ENCODE measurements around the gene SOCS1.
"Not testable (repeated sequence)": the region's sequence is repeated elsewhere in the genome, so short reads cannot be mapped to it uniquely, and the experiment has no call there.

Gene SOCS1, protein sequence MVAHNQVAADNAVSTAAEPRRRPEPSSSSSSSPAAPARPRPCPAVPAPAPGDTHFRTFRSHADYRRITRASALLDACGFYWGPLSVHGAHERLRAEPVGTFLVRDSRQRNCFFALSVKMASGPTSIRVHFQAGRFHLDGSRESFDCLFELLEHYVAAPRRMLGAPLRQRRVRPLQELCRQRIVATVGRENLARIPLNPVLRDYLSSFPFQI
- 17.7 to 34.5 reads per million in 2 donors for total RNA-seq

DNA sequence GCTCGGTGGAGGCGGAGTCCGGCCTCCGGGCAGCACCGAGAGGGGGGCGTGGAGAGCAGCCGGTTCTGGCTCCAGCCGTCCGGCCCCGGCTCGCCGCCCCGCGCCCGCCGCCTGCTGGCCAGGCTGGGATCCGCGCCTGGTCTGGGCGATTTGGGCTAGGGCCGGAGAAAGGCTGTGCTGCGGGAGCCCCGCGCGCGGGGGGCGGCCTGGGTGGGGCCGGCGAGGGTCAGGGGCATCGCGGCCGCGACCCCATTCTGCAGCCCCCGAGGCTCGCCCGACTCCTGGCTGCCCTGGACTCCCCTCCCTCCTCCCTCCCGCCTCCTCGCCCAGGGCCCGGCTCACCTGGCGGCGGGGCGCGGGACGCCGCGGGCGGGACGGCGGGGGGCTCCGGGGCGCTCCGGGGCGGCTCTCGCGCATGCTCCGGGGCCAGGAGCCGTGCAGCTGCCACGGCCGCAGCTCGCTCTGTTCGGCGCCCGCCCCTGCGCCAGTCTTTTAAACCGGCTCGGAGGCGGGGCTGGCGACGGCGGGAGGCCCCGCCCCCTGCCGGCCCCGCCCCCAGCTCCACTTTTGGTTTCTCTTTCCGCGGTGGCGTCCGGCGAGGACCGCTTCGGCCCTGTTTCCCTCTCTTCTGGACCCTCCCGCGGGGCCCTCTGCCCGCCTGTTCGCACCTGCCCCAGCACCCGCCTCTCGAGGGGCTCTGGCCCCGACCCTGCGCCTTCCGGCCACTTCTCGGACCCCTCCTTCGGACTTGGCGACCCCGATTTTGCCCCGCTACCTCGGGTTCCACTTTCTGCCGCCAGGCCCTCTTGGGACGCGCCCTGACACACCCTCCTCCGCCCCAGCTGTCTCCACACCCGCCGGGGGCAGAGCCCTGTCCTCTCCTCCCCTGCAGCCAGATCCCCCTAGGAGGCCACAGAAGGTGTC is at the start of gene SOCS1:
TSS of gene SOCS1 (minus strand) at position 468 of the 924 bp plus-strand sequence. CDS start 726 bp downstream, outside the sequence.
- peak; percentile 79 for DNase-seq

DNA sequence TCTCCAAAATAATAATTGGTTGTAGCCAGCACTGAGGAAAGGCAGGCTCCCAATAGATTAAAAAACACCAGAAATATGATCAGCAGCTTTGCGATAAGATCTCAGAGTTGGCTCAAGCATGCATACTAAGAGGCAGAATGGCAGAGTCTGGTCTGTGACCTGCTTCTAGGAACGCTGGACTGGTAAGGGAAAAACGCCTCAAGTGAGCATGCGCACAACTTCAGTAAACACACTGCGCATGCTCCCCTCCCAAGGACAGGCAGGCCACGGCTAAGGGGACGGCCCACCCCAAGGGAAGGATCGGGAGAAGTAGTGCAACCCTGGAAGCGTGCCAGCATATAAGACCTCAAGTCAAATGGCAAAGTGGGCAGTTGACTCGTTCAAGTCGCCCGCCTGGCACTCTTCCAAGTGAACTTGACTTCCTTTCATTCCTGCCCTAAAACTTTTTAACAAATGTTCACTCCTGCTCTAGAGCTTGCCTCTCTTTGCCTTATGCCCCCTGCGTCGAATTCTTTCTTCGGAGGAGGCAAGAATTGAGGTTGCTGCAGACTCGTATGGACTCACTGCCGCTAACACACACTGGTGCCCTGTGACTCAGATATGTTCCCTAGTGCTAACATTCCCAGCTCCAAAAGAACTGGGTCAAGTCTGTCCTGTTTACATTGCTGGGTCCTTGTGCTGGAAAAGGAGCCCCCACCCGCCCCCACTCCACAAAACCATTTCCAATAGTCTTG is 47.6 kb upstream of the SOCS1 start:
- no peak for DNase-seq

DNA sequence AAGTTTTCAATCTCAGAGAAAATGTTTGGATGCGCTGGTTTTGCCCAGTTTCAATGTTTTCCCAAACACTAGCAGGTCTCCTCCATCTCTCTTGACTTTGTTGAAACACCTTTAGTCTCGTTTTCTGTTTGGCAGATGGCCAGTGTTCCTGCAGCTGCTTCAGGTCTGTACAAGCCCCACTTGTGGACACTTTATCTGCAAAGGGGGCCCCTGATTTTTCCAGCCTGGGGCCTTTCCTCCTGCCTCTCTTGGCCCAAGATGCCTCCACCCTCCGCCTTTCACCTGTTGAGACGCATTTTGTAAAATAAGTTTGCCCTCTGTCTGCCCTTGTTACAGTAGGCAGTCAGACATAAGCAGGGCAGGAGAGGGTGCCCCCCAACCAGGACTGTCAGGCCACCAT is 47.0 kb upstream of the SOCS1 start:
- DNase-seq, result no peak

DNA sequence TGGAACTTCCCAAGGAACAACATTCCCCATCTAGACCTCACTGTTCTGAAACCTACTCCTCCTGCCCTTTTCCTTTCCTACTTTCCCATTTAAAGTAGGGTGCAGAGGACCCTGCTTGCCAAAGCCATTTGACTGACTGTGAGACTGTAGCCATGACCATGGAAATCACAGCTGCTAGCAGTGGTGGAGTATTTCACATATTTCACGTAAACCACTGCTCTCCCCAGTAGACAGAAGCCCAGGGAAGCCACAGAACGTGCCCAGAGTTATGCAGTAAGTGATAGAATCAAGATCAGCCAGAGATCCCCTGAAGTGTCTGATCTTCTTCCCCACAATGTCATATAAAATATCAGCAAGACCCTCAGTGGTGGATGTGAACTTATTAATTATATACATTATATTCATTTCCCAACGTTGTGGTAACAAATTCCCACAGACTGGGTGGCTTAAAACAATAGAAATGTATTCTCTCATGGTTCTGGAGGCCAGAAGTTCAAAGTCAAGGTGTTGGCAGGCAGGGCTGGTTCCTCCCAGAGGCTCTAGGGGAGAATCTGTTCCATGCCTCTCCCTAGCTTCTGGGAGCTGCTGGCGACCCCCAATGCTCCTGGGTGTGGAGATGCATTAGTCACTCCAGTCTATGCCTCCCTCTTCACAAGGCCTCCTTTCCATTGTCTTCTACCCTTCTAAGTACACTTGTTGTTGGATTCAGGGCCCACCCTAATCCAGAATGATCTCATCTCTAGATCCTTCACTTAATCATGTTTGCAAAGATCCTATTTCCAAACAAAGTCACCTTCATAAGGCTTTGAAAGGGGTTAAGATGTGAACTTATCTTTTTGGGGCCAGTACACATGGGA is 45.9 kb upstream of the SOCS1 start:
- no peak for DNase-seq

DNA sequence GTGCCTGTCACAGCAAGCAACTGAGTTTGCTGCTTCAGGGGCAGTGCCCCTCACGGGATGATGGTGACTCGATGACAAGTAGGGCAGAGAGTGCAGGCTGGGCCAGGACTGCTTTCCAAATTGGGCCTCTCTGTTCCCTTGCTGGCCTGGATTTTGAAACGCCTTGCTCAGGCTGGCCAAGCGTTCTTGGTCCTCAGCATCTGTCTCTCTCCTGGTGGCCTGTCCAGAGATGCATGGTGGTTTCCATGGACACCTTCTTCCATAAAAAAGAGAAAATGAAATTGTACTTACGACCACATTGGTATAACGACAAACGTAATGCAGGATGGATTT is 44.5 kb upstream of the SOCS1 start:
- no peak for DNase-seq

DNA sequence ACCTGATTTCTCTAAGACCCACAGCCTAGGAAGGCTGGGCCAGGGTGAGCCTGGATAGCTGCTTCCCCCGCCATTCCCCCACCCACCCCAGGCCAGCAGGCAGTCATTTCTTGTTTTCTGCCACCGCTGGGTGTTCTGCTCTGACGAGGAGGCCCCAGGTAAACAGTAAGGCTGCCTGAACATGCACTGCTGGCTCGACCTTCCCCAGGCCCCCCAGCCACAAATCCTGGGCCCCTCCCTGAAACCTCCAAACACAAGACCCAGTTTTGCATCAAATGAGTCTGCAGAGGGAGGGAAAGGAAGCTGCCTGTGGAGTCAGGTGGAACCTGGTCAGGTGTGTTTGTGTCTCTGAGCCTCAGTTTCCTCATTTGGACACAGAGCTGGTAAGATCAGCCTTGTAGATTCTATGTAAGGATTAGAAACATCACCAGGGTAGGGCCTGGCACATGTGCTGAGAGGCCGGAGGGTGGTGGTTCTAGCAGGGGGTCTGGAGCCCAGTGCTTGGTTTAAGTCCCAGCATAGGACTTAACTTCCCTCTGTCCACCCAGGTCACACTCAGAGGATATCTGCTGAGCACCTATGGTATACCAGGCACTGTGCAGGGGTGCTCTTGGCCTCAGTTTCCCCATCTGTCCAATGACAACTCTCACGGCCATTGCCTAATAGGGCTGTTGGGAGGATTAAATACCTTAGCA is 44.0 kb upstream of the SOCS1 start:
- no peak for DNase-seq

DNA sequence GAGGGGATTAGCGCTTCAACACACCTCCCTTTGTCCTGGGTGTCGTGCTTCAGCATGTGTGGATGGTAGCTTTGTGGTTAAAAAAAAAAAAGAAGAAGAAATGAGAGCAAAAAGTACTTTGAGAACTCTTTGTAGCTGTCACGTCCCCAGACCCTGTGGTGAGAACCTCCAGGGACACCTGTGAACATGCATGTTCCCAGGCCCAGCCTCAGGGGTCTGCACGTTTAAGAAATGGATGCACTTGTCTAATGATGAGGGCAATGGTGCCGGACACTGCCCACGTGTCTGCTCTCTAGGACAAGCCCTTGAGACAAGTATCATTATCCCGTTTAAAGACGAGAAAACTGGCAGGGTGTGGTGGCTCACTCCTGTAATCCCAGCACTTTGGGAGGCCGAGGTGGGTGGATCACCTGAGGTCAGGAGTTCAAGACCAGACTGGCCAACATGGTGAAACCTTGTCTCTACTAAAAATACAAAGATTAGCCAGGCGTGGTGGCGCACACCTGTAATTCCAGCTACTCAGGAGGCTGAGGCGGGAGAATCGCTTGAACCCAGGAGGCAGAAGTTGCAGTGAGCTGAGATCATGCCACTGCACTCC is 43.0 kb upstream of the SOCS1 start:
- not testable (repeated sequence) for DNase-seq

DNA sequence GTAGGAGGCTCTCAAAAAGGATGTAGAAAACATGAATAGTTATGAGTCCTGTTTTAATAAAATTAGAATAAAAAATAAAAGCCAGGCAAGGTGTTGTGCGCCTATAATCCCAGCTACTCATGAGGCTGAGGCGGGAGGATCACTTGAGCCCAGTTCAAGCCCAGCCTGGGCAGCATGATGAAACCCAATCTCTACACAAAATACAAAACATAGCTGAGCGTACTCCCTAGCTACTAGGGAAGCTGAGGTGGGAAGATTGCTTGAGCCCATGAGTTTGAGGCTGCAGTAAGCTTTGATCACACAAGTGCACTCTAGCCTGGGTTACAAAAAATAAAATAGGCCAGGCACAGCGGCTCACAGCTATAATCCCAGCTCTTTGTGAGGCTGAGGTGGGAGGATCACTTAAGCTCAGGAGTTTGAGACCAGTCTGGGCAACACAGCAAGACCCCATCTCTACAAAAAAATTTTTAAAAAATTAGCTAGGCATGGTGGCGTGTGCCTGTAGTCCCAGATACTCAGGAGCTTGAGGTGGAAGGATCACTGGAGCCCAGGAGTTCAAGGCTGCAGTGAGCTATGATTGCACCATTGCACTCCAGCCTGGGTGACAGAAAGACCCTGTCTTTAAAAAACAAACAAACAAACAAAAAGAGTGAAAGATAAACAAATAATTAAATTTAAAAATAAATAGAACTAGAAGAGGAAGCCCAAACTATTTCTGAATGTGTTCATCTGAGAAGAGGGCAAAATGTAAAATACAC is 42.3 kb upstream of the SOCS1 start:
- DNase-seq, result no peak

DNA sequence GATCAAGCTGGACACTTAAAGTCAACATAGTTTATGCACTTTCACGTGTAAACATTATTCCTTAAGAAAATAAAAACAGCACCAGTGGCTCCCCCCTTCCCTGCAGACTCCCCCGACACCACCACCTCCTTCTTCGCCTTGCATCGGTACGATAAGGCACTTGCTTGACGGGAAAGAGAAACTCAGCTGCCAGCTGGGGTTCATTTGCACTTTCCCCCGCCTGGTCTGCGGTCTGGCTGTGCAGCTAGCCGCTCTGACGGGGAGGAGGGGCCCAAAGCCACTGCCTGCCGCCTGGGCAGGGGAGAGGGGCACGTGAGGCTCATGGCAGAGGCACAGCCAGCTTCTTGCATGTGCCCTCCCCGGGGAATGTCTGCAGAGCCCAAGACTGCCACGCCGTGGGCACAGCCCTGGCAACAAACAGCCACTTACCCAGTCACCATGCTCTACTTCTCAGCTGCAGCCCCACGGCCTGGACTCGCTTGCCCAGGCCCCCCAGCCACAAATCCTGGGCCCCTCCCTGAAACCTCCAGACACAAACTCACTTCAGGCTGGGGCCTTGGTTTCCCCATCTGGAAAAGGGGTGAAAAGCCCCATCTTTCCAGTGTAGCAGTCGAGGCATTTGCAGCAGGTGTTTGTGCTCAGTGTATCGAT is 41.6 kb upstream of the SOCS1 start:
- DNase-seq, result peak; percentile 50

DNA sequence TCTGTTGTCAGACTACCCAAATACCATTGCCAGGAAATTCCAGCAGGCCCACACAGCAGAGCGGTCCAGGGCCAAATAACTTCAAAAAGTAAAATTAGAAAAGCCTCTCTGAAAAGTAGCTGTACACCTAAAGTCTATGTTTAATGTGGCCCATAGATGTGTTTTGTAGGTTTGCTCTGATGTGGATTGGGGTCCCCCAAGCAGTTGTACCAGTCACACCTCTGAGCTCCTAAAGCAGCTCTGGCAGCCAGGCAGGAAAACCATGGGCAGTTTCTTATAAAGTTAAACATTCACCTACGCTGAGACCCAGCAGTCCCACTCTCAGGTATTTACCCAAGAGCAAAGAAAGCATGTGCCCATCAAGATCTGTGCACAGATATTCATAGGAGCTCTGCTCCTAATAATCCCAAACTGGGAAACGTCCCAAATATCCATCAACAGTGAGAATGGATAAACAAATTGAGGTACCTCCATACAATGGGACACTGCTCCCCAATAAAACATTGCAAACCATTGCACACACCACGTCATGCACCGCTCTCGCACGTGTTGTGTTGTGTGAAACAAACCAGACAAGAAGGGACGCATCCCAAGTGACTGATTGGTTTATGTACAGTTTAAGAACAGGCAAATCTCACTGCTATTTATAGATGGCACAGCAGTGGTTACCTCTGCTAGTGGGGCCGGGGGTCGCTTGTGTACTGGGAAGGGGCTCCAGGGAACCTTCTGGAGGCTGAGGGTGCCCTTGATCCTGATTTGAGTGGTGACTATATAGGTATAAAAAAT is 40.9 kb upstream of the SOCS1 start:
- DNase-seq, result no peak

DNA sequence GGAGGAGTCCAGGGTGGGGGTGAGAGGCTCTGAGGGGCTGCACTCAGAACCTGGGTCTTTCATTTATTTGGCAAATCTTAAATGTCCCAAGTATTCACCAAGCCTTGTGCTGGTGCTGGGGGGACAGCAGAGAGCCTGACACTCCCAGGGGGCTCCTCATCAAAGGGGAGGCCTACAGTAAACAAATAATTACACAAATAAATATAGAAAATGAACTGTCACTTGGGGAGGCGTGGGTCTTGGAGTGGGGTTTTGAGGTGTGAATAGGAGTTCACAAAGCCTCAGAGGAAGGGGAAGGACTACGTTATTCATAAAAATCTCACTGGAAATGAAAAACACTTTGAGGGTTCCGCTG is 40.3 kb upstream of the SOCS1 start:
- no peak for DNase-seq

DNA sequence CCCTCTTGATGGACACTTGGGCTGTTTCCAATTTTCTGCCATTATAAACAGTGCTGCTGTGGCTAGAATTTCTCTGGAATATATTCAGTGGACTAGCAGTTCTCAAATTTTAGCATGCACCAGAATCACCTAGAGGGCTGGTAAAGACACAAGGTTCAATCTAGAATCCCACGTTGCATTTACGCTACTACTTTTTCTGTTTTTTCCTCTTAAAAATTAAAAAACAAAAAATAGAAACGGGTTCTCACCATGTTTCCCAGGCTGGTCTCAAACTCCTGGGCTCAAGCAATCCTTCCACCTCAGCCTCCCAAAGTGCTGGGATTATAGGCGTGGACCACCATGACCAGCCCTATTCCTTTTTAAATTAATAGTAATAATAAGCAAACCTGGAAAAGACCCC is 39.7 kb upstream of the SOCS1 start:
- DNase-seq, result no peak

DNA sequence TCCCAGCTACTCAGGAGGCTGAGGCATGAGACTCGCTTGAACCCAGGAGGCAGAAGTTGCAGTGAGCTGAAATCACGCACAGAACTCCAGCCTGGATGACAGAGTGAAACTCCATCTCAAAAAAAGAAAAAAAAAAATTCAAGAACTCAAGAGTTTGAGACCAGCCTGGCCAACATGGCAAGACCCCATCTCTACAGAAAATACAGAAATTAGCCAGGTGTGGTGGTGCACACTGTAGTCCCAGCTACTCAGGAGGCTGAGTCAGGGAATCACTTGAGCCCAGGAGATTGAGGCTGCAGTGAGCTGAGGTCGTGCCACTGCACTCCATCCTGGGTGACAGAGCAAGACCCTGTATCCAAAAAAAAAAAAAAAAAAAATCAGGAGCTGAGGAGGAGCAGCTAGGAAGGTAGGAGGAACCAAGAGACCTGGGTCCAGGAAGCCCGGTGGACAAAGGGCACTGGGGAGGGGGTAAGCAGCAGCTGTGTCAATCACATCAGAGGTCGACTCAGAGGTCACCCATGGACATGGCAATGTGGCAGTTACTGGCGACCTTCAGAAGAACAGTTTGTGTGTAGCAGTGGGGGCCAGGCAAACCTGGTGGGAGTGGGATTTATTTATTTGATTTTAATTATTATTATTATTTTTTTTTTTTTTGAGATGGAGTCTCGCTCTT is 36.2 kb upstream of the SOCS1 start:
- no peak for DNase-seq

DNA sequence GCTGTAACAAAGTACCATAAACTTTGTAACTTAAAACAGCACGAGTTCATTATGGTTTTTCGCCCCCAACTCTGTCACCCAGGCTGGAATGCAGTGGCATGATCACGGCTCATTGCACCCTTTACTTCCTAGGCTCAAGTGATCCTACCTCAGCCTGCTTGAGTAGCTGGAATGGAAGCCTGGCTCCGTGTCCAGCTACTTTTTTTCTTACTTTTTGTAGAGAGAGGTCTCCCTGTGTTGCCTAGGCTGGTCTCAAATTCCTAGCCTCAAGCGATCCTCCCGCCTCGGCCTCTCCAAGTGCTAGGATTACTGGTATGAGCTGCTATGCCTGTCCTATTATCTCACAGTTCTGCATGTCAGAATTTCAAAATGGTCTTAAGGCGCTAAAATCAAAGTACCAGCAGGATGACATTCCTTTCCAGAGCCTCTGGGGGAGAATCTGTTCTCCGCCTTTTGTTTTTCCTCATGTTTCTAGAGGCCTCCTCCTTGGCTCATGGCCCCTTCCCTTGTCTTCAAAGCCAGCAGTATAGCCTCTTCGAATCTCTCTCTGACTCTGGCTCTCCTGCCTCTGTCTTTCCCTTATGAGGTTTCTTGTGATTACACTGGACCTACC is 35.2 kb upstream of the SOCS1 start:
- no peak for DNase-seq

DNA sequence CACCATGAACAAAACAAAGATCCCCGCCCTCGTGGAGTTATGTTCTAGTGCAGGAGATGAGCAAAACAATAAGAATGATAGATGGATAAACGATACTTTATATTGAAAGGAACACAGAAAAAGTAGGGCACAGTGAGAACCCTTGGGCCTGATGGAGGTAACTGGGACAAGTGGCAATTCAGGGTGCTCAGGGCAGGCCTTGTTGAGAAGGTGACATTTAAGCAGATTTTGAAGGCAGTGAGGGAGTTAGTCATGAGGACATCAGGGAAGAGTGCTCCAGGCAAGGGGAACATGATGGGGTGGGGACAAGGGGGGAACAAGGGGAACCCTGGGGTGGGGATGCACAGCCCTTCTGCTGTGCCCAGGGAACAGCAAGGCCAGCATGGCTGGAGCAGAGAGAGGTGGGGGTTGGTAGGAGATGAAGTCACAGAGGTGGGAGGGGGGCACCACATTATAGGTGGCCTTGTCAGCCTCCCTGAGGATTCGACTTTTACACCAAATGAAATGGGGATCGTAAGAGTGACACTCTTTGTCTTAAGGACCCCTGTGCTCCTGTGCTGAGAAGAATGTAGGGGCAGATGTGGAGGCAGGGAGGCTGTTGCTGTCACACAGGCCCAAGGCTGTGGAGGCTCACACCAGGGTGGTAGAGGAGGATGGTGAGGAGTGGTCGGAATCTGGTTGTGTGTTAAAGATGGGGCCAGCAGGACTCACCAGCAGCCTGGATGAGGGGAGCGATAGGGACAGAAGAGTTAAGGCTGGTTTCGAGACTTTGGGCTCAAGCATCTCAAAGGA is 34.3 kb upstream of the SOCS1 start:
- no peak for DNase-seq

DNA sequence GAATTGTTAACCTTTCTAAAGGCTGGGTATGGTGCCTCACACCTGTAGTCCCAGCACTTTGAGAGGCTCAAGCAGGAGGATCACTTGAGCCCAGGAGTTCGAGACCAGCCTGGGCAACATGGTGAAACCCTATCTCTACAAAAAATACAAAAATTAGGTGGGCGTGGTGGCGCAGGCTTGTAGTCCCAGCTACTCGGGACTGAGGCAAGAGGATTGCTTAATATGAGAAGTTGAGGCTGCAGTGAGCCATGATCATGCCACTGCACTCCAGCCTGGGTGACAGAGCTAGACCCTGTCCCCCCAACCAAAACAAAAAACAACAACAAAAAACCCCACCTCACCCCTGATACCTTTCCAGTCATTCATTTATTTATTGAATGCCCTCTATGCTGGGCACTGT is 33.7 kb upstream of the SOCS1 start:
- DNase-seq, result not testable (repeated sequence)

DNA sequence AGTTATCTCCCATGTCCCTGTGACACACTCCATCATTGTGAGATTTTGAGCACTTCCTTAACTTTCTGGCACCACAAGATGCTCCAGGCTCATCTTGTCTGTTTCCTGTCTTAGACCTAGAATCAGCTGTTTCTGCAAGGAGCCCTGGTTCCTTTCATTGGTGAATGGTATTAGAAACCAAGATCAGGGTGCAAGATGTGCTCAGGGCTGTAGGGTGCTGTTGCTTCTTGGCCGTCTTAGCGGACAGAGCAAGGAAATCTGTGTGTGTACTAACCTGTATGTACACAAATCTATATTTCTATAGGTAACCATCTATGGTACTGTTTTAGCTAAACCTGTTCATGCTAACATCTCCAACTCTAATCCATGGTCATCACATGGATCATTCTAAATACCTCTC is 33.2 kb upstream of the SOCS1 start:
- DNase-seq, result no peak

DNA sequence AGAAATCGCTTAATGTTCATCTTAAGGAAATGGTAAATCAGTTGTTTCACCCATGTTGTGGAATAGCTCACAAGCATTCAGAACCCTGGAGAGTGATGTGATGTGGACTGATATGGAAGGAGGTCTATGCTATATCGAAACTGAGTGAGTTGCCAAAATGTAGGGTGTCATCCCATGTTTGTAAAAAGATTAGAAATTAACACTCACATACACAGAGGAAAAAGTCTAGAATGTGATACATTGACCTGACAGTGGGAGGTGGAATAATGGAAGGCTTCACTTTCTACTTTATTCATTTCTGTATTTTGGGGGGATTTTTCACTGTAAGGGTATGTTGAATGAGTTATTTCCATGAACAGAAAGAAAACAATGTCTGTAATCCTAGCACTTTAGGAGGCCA is 29.8 kb upstream of the SOCS1 start:
- DNase-seq, result no peak
